Esophagus muscularis mucosa (tissue), 3 donors: ENCODE measurements around the gene CCHCR1.
"Not testable (repeated sequence)": the region's sequence is repeated elsewhere in the genome, so short reads cannot be mapped to it uniquely, and the experiment has no call there.

Source experiments
- CTCF ChIP-seq, 3 experiments: fragments of 200-600 bp in 2 of 3; fragments of 450-650 bp in 1 of 3; sonication (generic) in 2 of 3; IDR thresholded peaks; one replicate each; pipeline ENCODE4 v1.5.1; 2017 to 2019; ENCODE audit warnings: antibody characterized with exemption in 3 of 3, mild to moderate bottlenecking in 2 of 3, moderate library complexity in 1 of 3
- POLR2A ChIP-seq: fragments of 450-650 bp; IDR thresholded peaks from one replicate; pipeline ENCODE4 v1.6.1; 2017; ENCODE audit warnings: antibody characterized with exemption, moderate library complexity, mild to moderate bottlenecking, low read depth

GRCh38 chr6:31185695-31186051 lies 28.1 kb upstream of the CCHCR1 start:
- not testable (repeated sequence) for TF ChIP-seq POLR2A; CTCF (IDR thresholded peaks at IDR 0.05)
